H1 (cell line): ENCODE measurements around the gene SSBP3. TPM values are rescaled to one million over a fixed set of nuclear protein-coding genes. Genes with fewer than 3 reads are reported as not detected.

Source experiments
- CTCF ChIA-PET: fragments of 300-600 bp; sonication (Branson Sonifier 250); formaldehyde crosslinking; loops from one replicate; lab custom pipeline; 2021; ENCODE audit not compliant: partially characterized antibody; lab: Charles Lee
- POLR2A ChIA-PET: fragments of 300-600 bp; sonication (Branson Sonifier 250); formaldehyde crosslinking; loops from one replicate; lab custom pipeline; 2021; ENCODE audit warnings: inconsistent platforms; ENCODE audit not compliant: partially characterized antibody; lab: Charles Lee
- DNase-seq, 2 experiments: peaks; one replicate each; pipeline versions ENCODE4 v3.0.0 to v3.0.0-alpha.2; 2010 to 2022; ENCODE audit warnings: low spot score in 2 of 2, low read depth in 1 of 2, mixed read lengths in 1 of 2
- FAIRE-seq: peaks from 2 replicates; lab custom pipeline; 2011; peaks lifted over from hg19 to GRCh38; lab: Jason Lieb, UNC
- H2AFZ ChIP-seq: 2 replicates; pipeline ENCODE4 v1.8.1; 2012; ENCODE audit warnings: low read length, inconsistent platforms
- H2AK5ac ChIP-seq: 2 replicates; pipeline ENCODE4 v1.6.1; 2013; ENCODE audit warnings: low read depth, low read length
- H2BK120ac ChIP-seq: replicated peaks from 2 replicates; pipeline ENCODE3; 2013; ENCODE audit warnings: low read depth, low read length, inconsistent platforms
- H2BK12ac ChIP-seq: 2 replicates; pipeline ENCODE4 v1.6.1; 2013; ENCODE audit warnings: low read depth, low read length
- H2BK15ac ChIP-seq: 2 replicates; pipeline ENCODE4 v1.6.1; 2013; ENCODE audit warnings: low read length
- H2BK20ac ChIP-seq: 2 replicates; pipeline ENCODE4 v1.6.1; 2013; ENCODE audit warnings: low read length
- H2BK5ac ChIP-seq: 2 replicates; pipeline ENCODE4 v1.6.1; 2013; ENCODE audit warnings: low read depth, low read length
- H3K14ac ChIP-seq: 2 replicates; pipeline ENCODE4 v1.6.1; 2013; ENCODE audit warnings: inconsistent platforms; ENCODE audit not compliant: insufficient read length
- H3K18ac ChIP-seq: 2 replicates; pipeline ENCODE4 v1.6.1; 2013; ENCODE audit warnings: low read length; ENCODE audit errors: extremely low read depth
- H3K23ac ChIP-seq: 2 replicates; pipeline ENCODE4 v1.6.1; 2013; ENCODE audit warnings: inconsistent platforms; ENCODE audit not compliant: insufficient read length
- H3K23me2 ChIP-seq: 2 replicates; pipeline ENCODE4 v1.6.1; 2013; ENCODE audit warnings: low read depth, low read length
- H3K27ac ChIP-seq: 2 replicates; pipeline ENCODE4 v1.6.1; 2011; ENCODE audit warnings: low read depth, low read length, inconsistent platforms
- H3K27me3 ChIP-seq, 4 experiments: replicated peaks in 1 of 4; 1 replicate in 1 of 4; 2 replicates in 3 of 4; pipeline versions ENCODE4 v1.6.1 to v1.8.1; 2011 to 2013; ENCODE audit warnings: low read length in 3 of 4, mild to moderate bottlenecking in 3 of 4, inconsistent platforms in 2 of 4, mixed read lengths in 2 of 4, moderate library complexity in 1 of 4; ENCODE audit not compliant: control insufficient read depth in 3 of 4, insufficient read depth in 3 of 4; ENCODE audit errors: extremely low read depth in 1 of 4
- H3K36me3 ChIP-seq, 4 experiments: 2 replicates each; pipeline versions ENCODE4 v1.6.1 to v1.8.1; 2011 to 2013; ENCODE audit warnings: mild to moderate bottlenecking in 4 of 4, low read length in 3 of 4, moderate library complexity in 2 of 4, control low read depth in 1 of 4, inconsistent platforms in 1 of 4; ENCODE audit not compliant: insufficient read depth in 4 of 4, control insufficient read depth in 2 of 4
- H3K4ac ChIP-seq: replicated peaks from 2 replicates; pipeline ENCODE3; 2013; ENCODE audit warnings: low read length, low read depth, mixed read lengths, inconsistent platforms; ENCODE audit not compliant: insufficient read length
- H3K4me1 ChIP-seq, 4 experiments: replicated peaks in 1 of 4; 1 replicate in 1 of 4; 2 replicates in 3 of 4; pipeline versions ENCODE4 v1.6.1 to v1.8.1; 2011 to 2013; ENCODE audit warnings: low read length in 3 of 4, inconsistent platforms in 2 of 4, mixed read lengths in 1 of 4; ENCODE audit not compliant: insufficient read depth in 4 of 4, control insufficient read depth in 3 of 4
- H3K4me2 ChIP-seq, 2 experiments: 2 replicates each; pipeline versions ENCODE4 v1.6.1 to v1.8.1; 2011 to 2013; ENCODE audit warnings: low read depth in 2 of 2, low read length in 2 of 2, control low read depth in 1 of 2, inconsistent platforms in 1 of 2, mild to moderate bottlenecking in 1 of 2; ENCODE audit not compliant: insufficient read depth in 1 of 2
- H3K4me3 ChIP-seq, 4 experiments: fragments of 200-600, 300-600 bp in 1 of 4; sonication (generic), shearing (Covaris generic), sonication (Bioruptor Twin) in 1 of 4; 2 replicates each; pipeline versions ENCODE4 v1.5.1 to v1.8.1; 2011 to 2016; ENCODE audit warnings: low read length in 4 of 4, low read depth in 3 of 4, control low read depth in 2 of 4, inconsistent platforms in 2 of 4, mild to moderate bottlenecking in 2 of 4, mixed read lengths in 1 of 4, moderate library complexity in 1 of 4; ENCODE audit not compliant: insufficient read depth in 2 of 4; ENCODE audit errors: extremely low read depth in 1 of 4
- H3K56ac ChIP-seq: replicated peaks from 2 replicates; pipeline ENCODE3; 2013; ENCODE audit warnings: low read depth, mild to moderate bottlenecking, mixed read lengths, low read length, inconsistent platforms; ENCODE audit not compliant: insufficient read length
- H3K79me1 ChIP-seq: 2 replicates; pipeline ENCODE4 v1.6.1; 2013; ENCODE audit warnings: low read depth, low read length, control low read depth
- H3K79me2 ChIP-seq, 2 experiments: 2 replicates each; pipeline versions ENCODE4 v1.6.1 to v1.8.1; 2012 to 2013; ENCODE audit warnings: low read length in 2 of 2, mild to moderate bottlenecking in 2 of 2, inconsistent platforms in 1 of 2; ENCODE audit not compliant: insufficient read depth in 2 of 2, control insufficient read depth in 1 of 2
- H3K9ac ChIP-seq, 4 experiments: replicated peaks in 1 of 4; 1 replicate in 1 of 4; 2 replicates in 3 of 4; pipeline versions ENCODE4 v1.6.1 to v1.8.1; 2011 to 2013; ENCODE audit warnings: low read depth in 3 of 4, low read length in 3 of 4, control low read depth in 2 of 4, mild to moderate bottlenecking in 2 of 4, moderate library complexity in 2 of 4, inconsistent platforms in 1 of 4; ENCODE audit errors: extremely low read depth in 1 of 4
- H3K9me3 ChIP-seq, 2 experiments: 2 replicates each; pipeline versions ENCODE4 v1.6.1 to v1.8.1; 2012 to 2013; ENCODE audit warnings: mild to moderate bottlenecking in 2 of 2, moderate library complexity in 2 of 2, control low read depth in 1 of 2, inconsistent platforms in 1 of 2, low read depth in 1 of 2, low read length in 1 of 2, mixed read lengths in 1 of 2; ENCODE audit not compliant: insufficient read depth in 2 of 2
- H4K20me1 ChIP-seq, 2 experiments: replicated peaks in 1 of 2; 2 replicates each; pipeline versions ENCODE3 to v1.8.1; 2011 to 2013; ENCODE audit warnings: inconsistent platforms in 2 of 2, low read length in 2 of 2, mild to moderate bottlenecking in 1 of 2; ENCODE audit not compliant: insufficient read depth in 2 of 2, control insufficient read depth in 1 of 2
- H4K5ac ChIP-seq: 2 replicates; pipeline ENCODE4 v1.6.1; 2013; ENCODE audit warnings: low read length, low read depth, mixed read lengths, inconsistent platforms; ENCODE audit not compliant: insufficient read length
- H4K8ac ChIP-seq: 2 replicates; pipeline ENCODE4 v1.8.0; 2013; ENCODE audit warnings: mild to moderate bottlenecking, moderate library complexity, low read length, inconsistent platforms; ENCODE audit not compliant: insufficient read depth; ENCODE audit errors: extremely low read depth
- H4K91ac ChIP-seq: replicated peaks from 2 replicates; pipeline ENCODE3; 2013; ENCODE audit warnings: low read length, mixed read lengths, inconsistent platforms; ENCODE audit not compliant: insufficient read length
- ASH2L ChIP-seq: fragments of 200-600, 300-600 bp; sonication (generic); IDR thresholded peaks from one replicate; pipeline ENCODE4 v1.7.1; 2017; ENCODE audit warnings: low read length
- BRCA1 ChIP-seq: IDR thresholded peaks from 2 replicates; pipeline ENCODE4 v1.6.1; 2012; ENCODE audit warnings: low read depth, low read length, improper control_type of control experiment
- CBX5 ChIP-seq: fragments of 300-800, 300-1000 bp; sonication (generic); IDR thresholded peaks from 2 replicates; pipeline ENCODE4 v1.7.1; 2016; ENCODE audit warnings: antibody characterized with exemption, low read length, low read depth
- CEBPB ChIP-seq: IDR thresholded peaks from 2 replicates; pipeline ENCODE4 v1.6.1; 2012; ENCODE audit warnings: low read depth, low read length
- HDAC2 ChIP-seq, 2 experiments: fragments of 300-600 bp in 1 of 2; sonication (generic) in 1 of 2; IDR thresholded peaks; 2 replicates each; pipeline ENCODE4 v1.6.1; 2011 to 2012; ENCODE audit warnings: low read depth in 2 of 2, low read length in 2 of 2, mild to moderate bottlenecking in 2 of 2, moderate library complexity in 2 of 2, borderline replicate concordance in 1 of 2, inconsistent platforms in 1 of 2
- NRF1 ChIP-seq: IDR thresholded peaks from 2 replicates; pipeline ENCODE4 v1.6.1; 2011; ENCODE audit warnings: mild to moderate bottlenecking, low read depth, low read length, improper control_type of control experiment
- POU5F1 ChIP-seq: IDR thresholded peaks from 2 replicates; pipeline ENCODE4 v1.6.1; 2011; ENCODE audit warnings: low read depth, mild to moderate bottlenecking, low read length, moderate library complexity
- RFX5 ChIP-seq: IDR thresholded peaks from 2 replicates; pipeline ENCODE4 v1.6.1; 2011; ENCODE audit warnings: low read depth, low read length, improper control_type of control experiment, borderline replicate concordance
- RXRA ChIP-seq: IDR thresholded peaks from 2 replicates; pipeline ENCODE4 v1.6.1; 2011; ENCODE audit warnings: low read depth, mild to moderate bottlenecking, low read length, moderate library complexity; ENCODE audit not compliant: insufficient read depth
- SUZ12 ChIP-seq: fragments of 200-600 bp; sonication (generic); IDR thresholded peaks from 2 replicates; pipeline ENCODE4 v1.6.1; 2012; ENCODE audit warnings: mild to moderate bottlenecking, inconsistent platforms, low read length, moderate library complexity, mixed read lengths
- TAF7 ChIP-seq: optimal IDR thresholded peaks from 2 replicates; pipeline ENCODE3; 2011; ENCODE audit warnings: low read depth, mild to moderate bottlenecking, inconsistent platforms, low read length, moderate library complexity, borderline replicate concordance
- YY1 ChIP-seq: IDR thresholded peaks from 2 replicates; pipeline ENCODE4 v1.6.1; 2011; ENCODE audit warnings: low read depth, mild to moderate bottlenecking, low read length
- ZNF274 ChIP-seq: IDR thresholded peaks from 2 replicates; pipeline ENCODE4 v1.7.0; 2012; ENCODE audit warnings: low read length, borderline replicate concordance; ENCODE audit errors: extremely low read depth
- WGBS, 2 experiments: shearing (Covaris generic) in 1 of 2; methylation state at CpG; one replicate each; pipeline versions ENCODE4 v1.1.6 to v1.1.7; 2013 to 2015; ENCODE audit warnings: low lambda C conversion rate in 2 of 2, mixed read lengths in 2 of 2, inconsistent platforms in 1 of 2, low coverage in 1 of 2, missing lambda C conversion rate in 1 of 2; ENCODE audit not compliant: insufficient replicate concordance in 2 of 2, insufficient coverage in 1 of 2, insufficient read length in 1 of 2; ENCODE audit errors: extremely low coverage in 1 of 2, missing lambda C conversion rate in 1 of 2; 5-methylcytosine and 5-hydroxymethylcytosine counted together
- polyA plus RNA-seq, 7 experiments: library from polyadenylated mRNA; depleted of rRNA in 3 of 7; stranded (reverse) in 5 of 7; unstranded in 2 of 7; fragments of >200 nt in 5 of 7; fragments of 200-250 nt in 2 of 7; gene quantifications; 1 replicate in 5 of 7; 2 replicates in 1 of 7; 4 replicates in 1 of 7; pipeline versions ENCODE4 v1.2.1 to v1.2.3, GENCODE V29; 2011 to 2013; ENCODE audit warnings: missing spikeins in 2 of 7, mixed read lengths in 2 of 7
- total RNA-seq: library from RNA; stranded (reverse); fragmentation: NEBNext Ultra II Directional; extraction: Animal tissue kit (Norgen Biotek cat#: 25700); gene quantifications from 2 replicates; pipeline ENCODE4 v1.2.1, GENCODE V29; 2021

SSBP3 gene
- total and polyA plus RNA-seq, 2 of the 8 experiments (the other 6 are each of a cell fraction or from before 2014, with no cell fraction given), result 99.7 to 133 TPM

- no peak overlapping the region for H3K23ac ChIP-seq
- no peak overlapping the region for H3K27ac ChIP-seq
- peaks cover 9 to 26% of the 10 kb centered on the region in 2 experiments for H4K20me1 ChIP-seq
- no peak overlapping the region for H2BK12ac ChIP-seq
- H3K9me3 ChIP-seq, result no peaks in the 10 kb centered on the region
- ChIA-PET POLR2A (interaction anchor here (0.9 to 1.3 kb wide), 2 partner anchors 9 to 27 kb away, joined by 3 to 4 read pairs; no protein-coding TSS in a partner anchor), CTCF (interaction anchor here (0.8 to 3.5 kb wide), 13 partner anchors 10 to 372 kb away, joined by 3 to 16 read pairs (median 4); no protein-coding TSS in a partner anchor)
- no peak overlapping the region for H3K4me3 ChIP-seq
- no peak overlapping the region for H3K4me2 ChIP-seq
- no peak overlapping the region for H2BK5ac ChIP-seq
- H2AFZ ChIP-seq, result no peak overlapping the region
- TF ChIP-seq HDAC2 (IDR thresholded peaks at IDR 0.05; ENCODE audit: borderline replicate concordance in 1 of 2, low read depth in 2 of 2, low read length in 2 of 2), result no peak
- no peak for TF ChIP-seq CEBPB
- TF ChIP-seq ASH2L, result no peak
- no peak for TF ChIP-seq NRF1
- no peak for TF ChIP-seq TAF7
- TF ChIP-seq POU5F1, result no peak
- TF ChIP-seq CBX5, result no peak
- TF ChIP-seq ZNF274, result no peak
- no peak for TF ChIP-seq YY1
- no peak for TF ChIP-seq SUZ12
- TF ChIP-seq RXRA, result no peak
- no peak for TF ChIP-seq RFX5
- TF ChIP-seq BRCA1, result no peak
- 84% methylated on average over 9 of the region's 9 CpGs; no CpG with 5 or more reads in 1 of the 2 experiments for WGBS, 2 experiments
- H3K79me1 ChIP-seq, result peaks cover 24% of the 10 kb centered on the region
- H4K5ac ChIP-seq, result no peak overlapping the region
- no peak overlapping the region for H2BK15ac ChIP-seq
- no peak overlapping the region for H2AK5ac ChIP-seq
- FAIRE-seq, result no peak
- H3K36me3 ChIP-seq, result no peaks in the 10 kb centered on the region; a peak in 1 of 8 replicates
- H3K79me2 ChIP-seq, result peaks cover 0 to 90% of the 10 kb centered on the region in 2 experiments; a peak in 2 of 4 replicates
- H3K56ac ChIP-seq, result no peak overlapping the region
- DNase-seq, result no peak
- no peak overlapping the region for H2BK20ac ChIP-seq
- no peak overlapping the region for H3K9ac ChIP-seq
- no peak overlapping the region for H2BK120ac ChIP-seq
- no peak overlapping the region for H3K4ac ChIP-seq
- H4K8ac ChIP-seq, result no peak overlapping the region
- no peak overlapping the region for H4K91ac ChIP-seq
- no peaks in the 10 kb centered on the region for H3K23me2 ChIP-seq
- no peak overlapping the region for H3K18ac ChIP-seq
- peaks cover 6 to 15% (median 13%) of the 10 kb centered on the region in 4 experiments for H3K4me1 ChIP-seq
- H3K27me3 ChIP-seq, result no peaks in the 10 kb centered on the region
- no peak overlapping the region for H3K14ac ChIP-seq
Measured at GRCh38 chr1:54268762-54269297, 137.4 kb downstream of the SSBP3 start.
